GM12878 (cell line): ENCODE measurements around the gene P3H2. TPM values are rescaled to one million over a fixed set of nuclear protein-coding genes. Genes with fewer than 3 reads are reported as not detected.

Experiments used
- ATAC-seq: fragments of 200-7000 bp; cut with Tn5 transposase; 3 replicates; pipeline ENCODE4 v1.9.1; 2020; ENCODE audit warnings: mild to moderate bottlenecking, moderate library complexity
- BruUV-seq: library from RNA; stranded (reverse); fragments of 400-500 nt; replicated peaks from 2 replicates; lab custom pipeline; 2021; lab: Mats Ljungman, UMichigan
- CTCF ChIA-PET: fragments of 300-600 bp; sonication (Branson Sonifier 250); formaldehyde crosslinking; extraction: SDS; loops from one replicate; lab custom pipeline; 2021; ENCODE audit warnings: inconsistent platforms; lab: Yijun Ruan, JAX
- POLR2A ChIA-PET: fragments of 350-600 bp; formaldehyde crosslinking; extraction: SDS; loops from one replicate; lab custom pipeline; 2021; ENCODE audit warnings: inconsistent platforms; lab: Charles Lee
- RAD21 ChIA-PET: fragments of 300-600 bp; sonication (Branson Sonifier 250); formaldehyde crosslinking; loops from one replicate; lab custom pipeline; 2023; ENCODE audit warnings: antibody characterized with exemption; ENCODE audit not compliant: unreplicated experiment; lab: Charles Lee
- SMC1A ChIA-PET: fragments of 300-600 bp; sonication (Branson Sonifier 250); formaldehyde crosslinking; loops from one replicate; lab custom pipeline; 2023; ENCODE audit not compliant: unreplicated experiment, uncharacterized antibody; lab: Charles Lee
- DNase-seq: peaks from one replicate; pipeline ENCODE4 v3.0.0-alpha.2; 2011; ENCODE audit warnings: low read depth, low spot score
- FAIRE-seq: peaks from 3 replicates; lab custom pipeline; 2011; peaks lifted over from hg19 to GRCh38; lab: Jason Lieb, UNC
- H2AFZ ChIP-seq: 2 replicates; pipeline ENCODE4 v1.6.0; 2011; ENCODE audit warnings: low read depth, low read length, control low read depth; ENCODE audit not compliant: control insufficient read depth
- H3K27ac ChIP-seq: 2 replicates; pipeline ENCODE4 v1.5.1; 2011; ENCODE audit warnings: control low read depth; ENCODE audit not compliant: control insufficient read depth, insufficient read depth
- H3K27me3 ChIP-seq, 2 experiments: replicated peaks in 1 of 2; 2 replicates each; pipeline versions ENCODE4 v1.6.0 to v1.6.1; 2011; ENCODE audit warnings: low read length in 1 of 2; ENCODE audit not compliant: control insufficient read depth in 2 of 2, insufficient read depth in 2 of 2
- H3K36me3 ChIP-seq, 2 experiments: 2 replicates each; pipeline ENCODE4 v1.5.1; 2011; ENCODE audit warnings: low read length in 1 of 2; ENCODE audit not compliant: control insufficient read depth in 2 of 2, insufficient read depth in 2 of 2
- H3K4me1 ChIP-seq: 2 replicates; pipeline ENCODE4 v1.6.1; 2011; ENCODE audit warnings: mild to moderate bottlenecking, low read length, moderate library complexity, mixed read lengths; ENCODE audit not compliant: control insufficient read depth, insufficient read depth
- H3K4me2 ChIP-seq: 2 replicates; pipeline ENCODE4 v1.6.0; 2011; ENCODE audit warnings: control low read depth; ENCODE audit not compliant: control insufficient read depth, insufficient read depth
- H3K4me3 ChIP-seq: fragments of 200-600 bp; sonication (generic); 2 replicates; pipeline ENCODE4 v1.5.1; 2016
- H3K79me2 ChIP-seq: 2 replicates; pipeline ENCODE4 v1.6.0; 2011; ENCODE audit warnings: low read length; ENCODE audit not compliant: control insufficient read depth, insufficient read depth
- H3K9ac ChIP-seq: 2 replicates; pipeline ENCODE4 v1.8.0; 2011; ENCODE audit warnings: low read length, control low read depth, mixed read lengths; ENCODE audit not compliant: control insufficient read depth, insufficient read depth
- H3K9me3 ChIP-seq: replicated peaks from 3 replicates; pipeline ENCODE4 v1.5.1; 2011; ENCODE audit warnings: mild to moderate bottlenecking, low read length; ENCODE audit not compliant: control insufficient read depth, insufficient read depth
- H4K20me1 ChIP-seq: 2 replicates; pipeline ENCODE4 v1.6.0; 2011; ENCODE audit not compliant: control insufficient read depth, insufficient read depth
- EZH2 ChIP-seq: IDR thresholded peaks from 2 replicates; pipeline ENCODE4 v1.6.1; 2012; ENCODE audit warnings: low read depth, mild to moderate bottlenecking, control low read depth, inconsistent platforms, low read length, borderline replicate concordance; ENCODE audit not compliant: control insufficient read depth
- GABPA ChIP-seq: IDR thresholded peaks from 2 replicates; pipeline ENCODE4 v1.6.1; 2014; ENCODE audit warnings: antibody characterized with exemption, low read depth, mild to moderate bottlenecking, inconsistent platforms
- NFXL1 ChIP-seq: fragments of 450-650 bp; IDR thresholded peaks from 2 replicates; pipeline ENCODE4 v1.6.1; 2017; ENCODE audit warnings: antibody characterized with exemption, mild to moderate bottlenecking, borderline replicate concordance
- NRF1 ChIP-seq: conservative IDR thresholded peaks from 2 replicates; pipeline ENCODE4 v1.6.1; 2011; ENCODE audit warnings: mild to moderate bottlenecking, low read depth, low read length, improper control_type of control experiment
- PML ChIP-seq: IDR thresholded peaks from 2 replicates; pipeline ENCODE4 v1.6.1; 2012; ENCODE audit warnings: low read length, inconsistent platforms
- ZNF207 ChIP-seq: fragments of 450-650 bp; IDR thresholded peaks from 2 replicates; pipeline ENCODE4 v1.6.1; 2014; ENCODE audit warnings: antibody characterized with exemption, mild to moderate bottlenecking, borderline replicate concordance
- WGBS: methylation state at CpG from one replicate; pipeline ENCODE4 v1.1.6; 2016; ENCODE audit warnings: low lambda C conversion rate; ENCODE audit not compliant: insufficient replicate concordance, insufficient coverage; ENCODE audit errors: missing lambda C conversion rate; 5-methylcytosine and 5-hydroxymethylcytosine counted together
- in situ Hi-C: fragments of 300-500 bp; cut with MboI; formaldehyde crosslinking; loops from 9 replicates; pipeline ENCODE4 v1.14.3; 2018; ENCODE audit warnings: mixed read lengths
- intact Hi-C: fragments of 100-400 bp; cut with micrococcal nuclease; formaldehyde crosslinking; loops from one replicate; pipeline ENCODE4 v1.14.2; 2022; ENCODE audit not compliant: unreplicated experiment
- polyA plus RNA-seq, 11 experiments: library from polyadenylated mRNA; depleted of rRNA in 4 of 11; unstranded in 6 of 11; stranded (reverse) in 5 of 11; fragments of >200 nt; fragmentation: Nextera tagmentation in 4 of 11; fragmentation: Illumina TruSeq in 1 of 11; extraction: Ambion mirVana in 4 of 11; extraction: Trizol in 1 of 11; gene quantifications; 1 replicate in 1 of 11; 2 replicates in 10 of 11; pipeline versions ENCODE4 v1.2.1 to v1.2.3, GENCODE V29; 2011 to 2016; ENCODE audit warnings: inconsistent platforms in 2 of 11, missing spikeins in 2 of 11, low read depth in 1 of 11
- total RNA-seq, 4 experiments: library from RNA; depleted of rRNA in 3 of 4; stranded (reverse); fragments of >200 nt in 3 of 4; fragmentation: Illumina TruSeq in 1 of 4; extraction: Trizol in 1 of 4; gene quantifications; 2 replicates each; pipeline versions ENCODE4 v1.2.1 to v1.2.3, GENCODE V29; 2013 to 2021

Gene P3H2
- total and polyA plus RNA-seq, 10 of the 15 experiments (the other 5 are each of a cell fraction or from before 2014, with no cell fraction given) = 27.0 to 97.6 (median 83.2) TPM

DNA sequence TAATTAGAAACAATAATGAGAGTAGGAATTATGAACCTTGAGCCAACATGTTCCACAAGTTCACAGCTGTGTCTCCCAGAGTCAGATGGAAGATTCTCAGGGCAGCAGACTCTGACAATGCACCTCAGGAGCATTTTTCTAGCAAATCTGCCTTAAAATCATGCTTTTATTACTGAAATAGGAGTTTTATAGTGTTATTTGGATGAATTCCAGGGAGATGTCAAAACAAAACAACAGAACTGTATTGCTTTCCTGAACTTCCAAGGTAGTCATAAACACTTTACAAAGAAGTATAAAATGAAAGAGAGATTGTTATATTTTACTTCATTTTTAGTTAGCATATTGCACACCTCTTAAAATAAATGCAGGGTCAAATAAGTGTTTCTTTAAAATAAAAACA, 77.0 kb downstream of the P3H2 start (continued):
- no peak for TF ChIP-seq PML
- TF ChIP-seq, all 136 proteins: peak for 0

DNA sequence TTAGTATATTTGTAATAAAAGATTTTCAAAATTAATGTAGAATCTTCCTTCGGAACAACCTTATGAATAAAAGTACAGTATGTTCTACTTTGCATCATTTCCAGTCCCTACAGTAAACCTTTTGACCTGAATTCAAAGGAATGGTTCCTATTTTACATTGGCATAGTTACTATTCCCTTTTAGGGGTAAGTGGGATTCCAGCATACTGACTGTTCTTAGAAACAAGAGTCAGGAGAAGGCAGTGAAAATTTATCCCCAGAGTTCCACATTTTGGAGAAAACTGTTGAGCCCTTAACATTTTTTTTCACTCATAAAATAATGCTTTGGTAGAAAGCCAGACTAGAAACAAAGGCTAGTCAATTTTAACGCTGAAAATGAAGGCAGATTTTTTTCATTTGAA, 78.1 kb downstream of the P3H2 start:
- Histone ChIP-seq H4K20me1 (no peaks in the 10 kb centered on the region), H2AFZ (no peak overlapping the region), H3K9me3 (no peaks in the 10 kb centered on the region), H3K79me2 (no peaks in the 10 kb centered on the region; the same call in 1 of the 2 replicates), H3K9ac (no peak overlapping the region), H3K27me3 (no peaks in the 10 kb centered on the region), H3K4me2 (no peak overlapping the region), H3K36me3 (no peaks in the 10 kb centered on the region), H3K4me1 (no peaks in the 10 kb centered on the region), H3K27ac (no peak overlapping the region), H3K4me3 (no peak overlapping the region)
- no TSS peak for BruUV-seq
- SMC1A ChIA-PET = interaction anchor here (1.0 to 1.4 kb wide), 3 partner anchors 9 to 74 kb away, joined by 3 to 4 read pairs (median 3); no protein-coding TSS in a partner anchor
- RAD21 ChIA-PET = interaction anchor here (1.6 kb wide), 1 partner anchor 31 kb away, joined by 4 read pairs; no protein-coding TSS in a partner anchor
- TF ChIP-seq NRF1 (no peak), GABPA (no peak), ZNF207 (no peak), EZH2 (no peak), NFXL1 (no peak)
- in situ Hi-C loops = no loop called here
- 73% methylated on average over 2 of the region's 2 CpGs for WGBS
- intact Hi-C loops = no loop called here
- POLR2A ChIA-PET = interaction anchor here (1.6 kb wide), 1 partner anchor 8 kb away, joined by 3 read pairs; no protein-coding TSS in a partner anchor
- no peak for FAIRE-seq
- DNase-seq = no peak
- CTCF ChIA-PET = interaction anchor here (1.4 kb wide), 1 partner anchor 9 kb away, joined by 3 read pairs; no protein-coding TSS in a partner anchor
- ATAC-seq = no peak
